ENCODE data around the gene KDM4C.

Gene KDM4C

GRCh38 chr9:6869081-6869948, 111.5 kb downstream of the KDM4C start:
- DNase-seq (ENCODE audit: low read depth): no peak

- DNase-seq (ENCODE audit: low read depth): no peak
Measured at GRCh38 chr9:6870149-6870548, 112.4 kb downstream of the KDM4C start.

GRCh38 chr9:6870650-6871477, 113.1 kb downstream of the KDM4C start:
- no peak for DNase-seq (ENCODE audit: low read depth)

GRCh38 chr9:6873857-6874256, 116.1 kb downstream of the KDM4C start:
- DNase-seq (ENCODE audit: low read depth): no peak

GRCh38 chr9:6876195-6876894, 118.6 kb downstream of the KDM4C start:
- DNase-seq (ENCODE audit: low read depth): no peak

- no peak for DNase-seq (ENCODE audit: low read depth)
Measured at GRCh38 chr9:6877671-6878161, 119.9 kb downstream of the KDM4C start.

GRCh38 chr9:6880626-6881025, 122.9 kb downstream of the KDM4C start:
- DNase-seq (ENCODE audit: low read depth): no peak

GRCh38 chr9:6884101-6884500, 126.3 kb downstream of the KDM4C start:
- DNase-seq (ENCODE audit: low read depth): no peak

- no peak for DNase-seq (ENCODE audit: low read depth)
Measured at GRCh38 chr9:6884990-6885389, 127.2 kb downstream of the KDM4C start.

GRCh38 chr9:6887051-6887450, 129.3 kb downstream of the KDM4C start:
- no peak for DNase-seq (ENCODE audit: low read depth)

GRCh38 chr9:6889868-6890267, 132.1 kb downstream of the KDM4C start:
- DNase-seq (ENCODE audit: low read depth): no peak

- DNase-seq (ENCODE audit: low read depth): no peak
Measured at GRCh38 chr9:6893350-6894131, 135.8 kb downstream of the KDM4C start.

GRCh38 chr9:6894135-6894534, 136.4 kb downstream of the KDM4C start:
- no peak for DNase-seq (ENCODE audit: low read depth)

- no peak for DNase-seq (ENCODE audit: low read depth)
Measured at GRCh38 chr9:6895754-6896153, 138.0 kb downstream of the KDM4C start.

- DNase-seq (ENCODE audit: low read depth): no peak
Measured at GRCh38 chr9:6896562-6896961, 138.8 kb downstream of the KDM4C start.

GRCh38 chr9:6897207-6897822, 139.5 kb downstream of the KDM4C start:
- DNase-seq (ENCODE audit: low read depth): no peak

GRCh38 chr9:6897898-6898302, 140.1 kb downstream of the KDM4C start:
- no peak for DNase-seq (ENCODE audit: low read depth)

- DNase-seq (ENCODE audit: low read depth): no peak
Measured at GRCh38 chr9:6899274-6899673, 141.5 kb downstream of the KDM4C start.

- DNase-seq (ENCODE audit: low read depth): no peak
Measured at GRCh38 chr9:6900440-6900883, 142.7 kb downstream of the KDM4C start.

- DNase-seq (ENCODE audit: low read depth): no peak
Measured at GRCh38 chr9:6901180-6901579, 143.4 kb downstream of the KDM4C start.

GRCh38 chr9:6902423-6902822, 144.7 kb downstream of the KDM4C start:
- DNase-seq (ENCODE audit: low read depth): no peak

All from CMK (cell line).